Retina (tissue), 1 donor: ENCODE measurements around the gene PI4KB.

Experiments
- DNase-seq: peaks from one replicate; pipeline ENCODE4 v3.0.0-alpha.2; 2016

Gene PI4KB

DNA sequence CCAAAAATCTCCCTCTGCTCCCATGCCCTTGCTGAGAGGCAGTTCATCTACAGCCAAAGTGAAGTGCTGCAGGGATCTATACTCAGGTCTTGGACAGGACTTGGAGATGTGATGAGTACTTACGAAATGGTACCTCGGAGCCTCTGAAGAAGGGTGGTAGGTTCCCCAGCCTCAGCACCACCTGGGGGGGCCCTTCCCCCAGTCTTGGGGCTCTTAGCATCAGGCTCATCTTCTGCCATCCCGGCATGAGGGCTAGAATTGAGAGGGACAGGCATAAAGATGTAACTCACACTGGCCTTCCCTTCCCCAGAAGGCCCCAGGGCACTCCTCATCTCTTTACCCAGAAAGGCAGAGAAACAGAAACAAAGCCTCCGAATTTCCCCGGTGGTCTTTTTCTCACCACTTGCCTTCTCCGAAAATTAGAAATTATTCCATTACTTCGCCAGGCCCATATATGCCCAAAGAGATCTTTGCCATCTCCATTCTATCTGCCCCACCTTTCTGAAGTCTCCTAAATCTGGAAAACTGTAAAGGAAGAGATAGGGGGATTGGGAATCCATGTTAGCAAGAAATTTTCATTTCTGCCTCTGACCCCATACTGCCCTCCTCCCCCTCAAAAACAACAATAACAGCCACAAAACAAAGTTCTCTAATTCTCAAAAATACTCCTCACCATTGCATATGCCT is 19.0 kb upstream of the PI4KB start:
- peak; percentile 58 for DNase-seq

GRCh38 chr1:151344291-151344690 is 17.1 kb upstream of the PI4KB start:
- DNase-seq = no peak

- DNase-seq = no peak
These were observed 16.4 kb upstream of the PI4KB start for GRCh38 chr1:151343587-151343986.

DNA sequence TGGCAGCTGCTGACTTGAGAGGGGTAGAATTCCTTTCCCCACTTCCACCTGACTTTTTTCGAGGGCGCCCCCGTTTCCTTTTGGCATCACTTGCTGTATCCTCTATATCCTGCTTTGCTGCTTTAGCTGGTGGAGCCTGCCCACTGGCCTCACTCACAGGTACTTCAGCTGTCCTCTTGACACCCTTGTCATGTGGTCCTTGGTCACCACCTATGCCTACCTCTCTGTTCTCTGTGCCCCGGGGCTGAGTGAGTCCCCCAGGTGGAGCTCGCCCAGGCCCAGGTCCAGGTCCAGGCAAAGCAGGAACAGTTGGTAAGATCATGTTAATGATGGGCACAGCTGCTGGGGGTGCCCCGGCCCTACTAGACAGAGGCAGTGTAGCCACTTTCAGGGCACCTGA is 15.4 kb upstream of the PI4KB start:
- no peak for DNase-seq

GRCh38 chr1:151342021-151342420 is 14.8 kb upstream of the PI4KB start:
- DNase-seq = no peak

DNA sequence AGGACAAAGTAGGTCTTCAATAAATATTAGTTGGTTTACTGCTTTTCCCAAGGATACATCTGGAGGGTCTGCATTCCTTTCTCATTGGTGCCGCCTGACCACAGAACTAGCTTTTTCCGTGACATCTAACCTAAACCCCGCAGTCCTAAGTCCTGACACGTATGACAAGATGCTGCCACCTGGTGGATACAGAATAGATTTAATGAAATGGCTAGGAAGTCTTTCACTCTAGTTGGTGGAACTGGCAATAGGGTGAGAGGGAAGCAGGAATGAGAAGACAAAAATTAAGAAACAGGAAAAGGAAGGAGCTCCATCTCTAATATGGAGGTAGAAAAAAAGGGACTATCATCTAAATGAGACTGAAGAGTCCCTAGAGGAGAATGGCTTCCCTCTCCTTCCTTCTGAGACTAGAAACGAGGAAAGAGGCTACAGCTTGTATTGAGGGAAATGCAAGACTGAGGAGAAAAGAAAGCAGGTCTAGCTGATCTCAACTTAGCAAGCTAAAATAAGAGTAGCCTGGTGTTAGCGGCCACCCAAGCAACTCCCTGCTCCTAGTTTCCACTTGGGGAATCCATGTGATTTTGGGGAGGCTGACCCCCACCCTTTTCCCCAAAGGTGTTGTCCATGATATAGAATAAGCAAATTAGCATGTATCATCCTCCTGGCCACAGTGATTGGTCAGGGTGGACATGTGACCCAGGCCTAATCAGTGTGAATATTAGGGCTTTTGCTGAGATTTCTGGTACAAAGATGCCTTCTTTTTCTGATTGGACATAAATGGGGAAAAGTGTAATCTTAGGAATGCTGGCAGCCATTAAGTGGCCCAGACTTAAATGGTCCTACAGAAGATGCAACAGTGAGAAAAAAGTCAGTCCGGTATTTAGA is 13.9 kb upstream of the PI4KB start:
- peak; percentile 63 for DNase-seq

- DNase-seq = no peak
These were observed 9.3 kb upstream of the PI4KB start for GRCh38 chr1:151336556-151336955.

DNA sequence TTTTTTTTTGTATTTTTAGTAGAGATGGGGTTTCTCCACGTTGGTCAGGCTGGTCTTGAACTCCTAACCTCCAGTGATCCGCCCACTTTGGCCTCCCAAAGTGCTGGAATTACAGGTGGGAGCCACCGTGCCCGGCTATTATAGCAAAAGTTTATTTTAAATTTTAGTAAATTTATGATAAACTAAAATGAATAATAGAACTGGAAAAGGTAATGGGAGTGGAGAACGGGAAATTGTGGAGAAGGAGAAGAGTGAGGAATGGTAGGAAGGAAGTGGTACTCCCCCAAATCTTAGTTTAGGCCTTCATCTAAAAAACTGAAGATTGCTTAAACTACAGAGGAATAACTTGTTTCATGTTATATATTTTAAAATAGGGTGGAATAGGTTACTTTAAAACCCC is 7.6 kb upstream of the PI4KB start:
- DNase-seq = no peak

DNA sequence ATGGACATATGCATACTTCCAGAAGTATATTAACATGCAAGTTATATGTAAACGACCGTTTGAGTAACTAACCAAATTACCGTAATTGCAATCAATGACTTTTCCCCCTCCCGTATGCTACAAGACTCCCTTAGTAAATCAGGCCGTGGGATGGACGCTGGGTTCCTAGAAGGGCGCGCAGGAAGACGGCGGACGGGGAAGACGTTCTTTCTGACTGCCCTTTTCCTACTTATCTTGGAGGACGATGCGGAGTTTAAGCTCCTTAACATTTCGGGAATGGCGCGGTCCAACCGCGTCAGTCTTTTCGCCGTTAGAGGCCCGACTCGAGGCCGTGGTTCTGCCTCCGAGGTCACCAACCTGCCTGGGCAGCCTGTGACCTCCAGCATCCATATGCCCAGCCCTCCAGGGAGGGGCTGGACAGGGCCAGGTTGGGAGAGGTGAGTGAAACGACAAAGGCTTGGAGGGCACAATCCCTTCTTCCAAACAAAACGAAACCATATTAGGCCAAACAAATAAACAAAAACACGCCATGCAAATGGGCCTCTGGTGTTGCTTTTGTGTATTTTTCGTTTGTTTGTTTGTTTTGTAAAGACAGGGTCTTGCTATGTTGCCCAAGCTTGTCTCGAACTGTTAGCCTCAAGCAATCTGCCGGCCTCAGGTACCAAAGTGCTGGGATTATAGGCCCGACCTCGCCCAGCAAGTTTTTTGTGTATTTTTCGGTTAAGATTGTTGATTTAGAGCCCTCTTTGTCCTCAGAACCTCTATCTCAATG is 873 bp upstream of the PI4KB start:
- DNase-seq = no peak

DNA sequence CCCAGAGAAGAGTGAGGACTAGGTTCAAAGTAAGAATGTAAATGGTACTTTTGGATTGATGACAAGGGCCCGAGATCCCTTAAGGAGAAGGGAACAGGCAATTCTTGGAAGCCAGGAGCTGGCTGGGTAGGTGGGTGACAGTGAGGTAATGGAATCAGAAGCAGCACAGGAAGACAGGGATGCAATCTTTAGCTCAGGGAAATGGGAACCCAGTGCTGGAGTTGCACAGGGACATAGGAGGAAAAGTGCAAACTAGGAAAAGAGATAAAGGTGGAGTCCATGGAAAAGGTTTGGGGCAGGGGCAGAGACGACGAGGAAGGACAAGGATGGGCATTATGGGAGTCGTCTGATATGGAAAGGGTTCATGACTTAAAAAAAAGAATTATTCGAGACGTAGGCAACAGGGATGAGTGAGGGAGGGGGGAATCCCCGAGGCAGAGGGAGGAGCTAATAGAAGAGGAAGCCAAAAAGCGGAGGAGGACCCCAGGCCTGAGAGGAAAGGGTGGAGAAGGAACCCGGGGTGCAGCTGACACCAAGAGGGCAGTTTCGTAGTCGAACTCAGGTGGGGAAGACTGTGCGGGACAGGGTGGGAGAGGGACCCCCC is 495 bp downstream of the PI4KB start:
- DNase-seq = no peak

DNA sequence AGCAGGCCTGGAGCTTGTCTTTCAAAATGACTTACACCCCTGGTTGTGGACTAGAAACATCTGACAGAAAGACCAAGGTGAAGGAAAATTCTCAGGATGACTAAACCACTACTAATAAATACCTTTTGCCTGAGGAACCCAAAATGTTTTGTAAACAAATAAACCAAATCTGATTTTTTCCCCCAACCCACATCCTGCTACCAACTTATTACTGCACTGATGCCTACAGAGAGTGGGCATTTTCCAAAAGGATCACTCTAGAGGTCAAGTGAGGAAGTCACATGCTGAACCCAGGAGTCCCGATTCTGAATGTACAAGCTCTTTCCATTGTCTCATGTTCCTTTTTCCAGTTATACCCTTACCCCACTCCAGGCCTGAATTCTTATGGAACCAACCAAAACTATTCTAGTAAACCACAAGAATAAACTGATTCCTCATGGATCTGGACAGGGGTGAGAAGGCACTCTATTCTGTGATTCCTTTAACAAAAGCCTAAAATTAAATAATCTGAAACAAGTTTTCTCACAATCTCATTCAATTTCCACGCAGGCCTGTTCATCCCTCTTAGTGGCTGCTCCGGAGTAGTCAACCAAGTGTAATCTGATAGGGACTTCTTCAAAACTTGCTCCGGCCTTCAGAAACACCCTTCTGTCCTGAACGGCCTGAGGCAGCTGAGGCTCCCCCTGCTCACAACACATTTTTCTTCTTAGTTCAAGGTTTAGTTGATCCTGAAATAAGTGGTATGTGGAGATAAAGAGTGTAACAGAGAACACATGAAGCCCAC is 1.4 kb downstream of the PI4KB start:
- no peak for DNase-seq

- no peak for DNase-seq
These were observed 2.0 kb downstream of the PI4KB start for GRCh38 chr1:151325231-151325630.

GRCh38 chr1:151324390-151324930 is 2.8 kb downstream of the PI4KB start:
- no peak for DNase-seq

DNA sequence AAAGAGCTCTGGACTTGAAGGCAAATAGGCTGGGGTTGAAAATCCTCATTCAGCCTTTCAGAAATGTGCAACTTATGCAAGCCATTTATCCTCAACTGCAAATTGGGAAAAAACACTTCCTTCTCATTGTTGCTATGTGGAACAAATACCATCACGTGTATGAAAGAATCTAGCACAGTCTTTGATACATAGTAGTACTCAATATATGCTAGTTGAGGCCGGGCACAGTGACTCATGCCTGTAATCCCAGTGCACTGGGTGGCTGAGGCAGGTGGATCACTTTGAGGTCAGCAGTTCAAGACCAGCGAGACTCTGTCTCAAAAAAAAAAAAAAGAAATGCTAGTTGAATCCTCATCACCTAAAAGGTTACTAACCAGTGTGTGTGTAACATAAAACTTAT is 8.2 kb downstream of the PI4KB start:
- no peak for DNase-seq

DNA sequence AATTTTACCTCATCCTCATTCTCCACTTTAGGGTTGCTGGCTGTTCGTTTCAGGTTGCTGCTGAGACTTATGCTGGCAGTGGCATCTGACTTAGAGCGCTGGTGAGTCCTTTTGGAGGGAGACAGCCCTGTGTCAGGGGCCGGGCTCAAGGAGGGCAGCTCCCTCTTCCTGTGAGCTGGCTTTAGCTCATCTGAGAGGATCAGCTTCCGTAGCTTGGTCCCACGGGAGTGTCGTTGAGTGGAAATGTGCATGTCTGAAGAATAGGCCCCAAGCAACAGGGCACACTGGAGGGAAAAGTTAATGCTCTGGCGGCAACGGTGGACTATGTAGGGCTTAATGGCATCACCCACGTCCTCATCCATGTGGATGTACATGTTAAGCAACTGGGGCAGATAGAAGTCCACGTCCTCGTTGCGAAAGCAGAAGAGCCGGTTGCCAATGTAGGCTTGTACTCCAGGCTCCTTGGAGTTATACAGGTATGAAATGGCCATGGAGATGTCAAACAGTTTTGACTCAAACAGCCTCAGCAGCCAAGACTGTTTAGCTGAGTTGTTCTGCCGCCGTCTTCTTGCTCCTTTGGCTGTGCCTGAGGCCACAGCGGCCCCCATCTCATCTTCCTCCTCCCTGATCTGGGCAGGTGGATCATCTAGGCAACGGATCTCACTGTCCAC is 11.5 kb downstream of the PI4KB start:
- no peak for DNase-seq

DNA sequence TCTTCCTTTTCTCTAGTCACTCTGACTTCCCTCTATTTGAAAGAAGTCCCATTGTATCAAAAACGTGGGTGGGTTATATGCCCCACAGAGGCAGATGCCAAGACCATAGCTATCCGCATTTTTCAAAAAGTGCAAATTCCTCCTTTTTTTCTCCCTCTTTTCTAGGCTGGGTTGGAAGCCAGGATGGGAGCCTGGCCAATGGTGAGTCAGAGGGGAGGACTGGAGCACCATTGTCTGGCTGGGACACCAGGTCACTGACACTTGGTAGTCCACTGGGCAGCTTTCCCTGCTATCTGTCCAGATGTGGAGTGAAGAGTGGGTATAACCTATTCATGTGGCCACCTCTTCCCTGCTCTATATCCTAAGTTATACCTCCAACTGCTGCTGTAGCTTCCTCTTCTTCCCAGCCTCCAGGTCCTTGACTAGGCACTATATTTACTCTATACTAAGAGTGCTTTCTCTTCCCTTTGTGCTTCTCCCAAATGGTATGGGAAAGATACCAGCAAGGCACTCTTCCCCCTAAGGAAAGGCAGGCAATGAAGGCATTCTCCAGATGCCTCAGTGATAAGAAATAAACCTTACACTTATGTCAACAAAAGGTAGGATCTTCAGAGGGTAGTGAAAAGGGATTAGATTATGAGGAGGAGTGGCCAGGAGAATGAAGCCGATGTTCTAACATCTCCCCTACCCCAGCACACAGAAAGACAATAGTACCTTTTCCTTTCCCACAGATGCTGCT is 12.9 kb downstream of the PI4KB start:
- DNase-seq = no peak

DNA sequence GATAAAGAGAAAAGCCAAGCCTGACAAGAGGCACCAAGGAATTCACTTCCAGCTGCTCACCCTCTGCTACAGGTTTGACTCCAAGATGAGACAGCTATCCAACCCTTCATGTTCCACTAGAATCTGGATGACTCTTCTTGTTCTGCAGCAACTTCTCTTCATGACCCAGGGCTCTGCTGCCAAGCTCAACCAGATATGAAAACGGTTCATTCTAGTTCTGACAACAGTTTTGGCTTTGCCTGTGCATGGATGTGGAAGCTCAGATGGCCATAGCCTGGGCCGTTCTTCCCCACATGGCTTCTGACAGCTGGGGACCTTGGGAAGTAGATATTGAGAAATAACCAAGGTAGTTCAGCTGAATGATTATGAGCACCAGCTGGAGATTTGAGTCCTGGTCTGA is 13.7 kb downstream of the PI4KB start:
- no peak for DNase-seq

DNA sequence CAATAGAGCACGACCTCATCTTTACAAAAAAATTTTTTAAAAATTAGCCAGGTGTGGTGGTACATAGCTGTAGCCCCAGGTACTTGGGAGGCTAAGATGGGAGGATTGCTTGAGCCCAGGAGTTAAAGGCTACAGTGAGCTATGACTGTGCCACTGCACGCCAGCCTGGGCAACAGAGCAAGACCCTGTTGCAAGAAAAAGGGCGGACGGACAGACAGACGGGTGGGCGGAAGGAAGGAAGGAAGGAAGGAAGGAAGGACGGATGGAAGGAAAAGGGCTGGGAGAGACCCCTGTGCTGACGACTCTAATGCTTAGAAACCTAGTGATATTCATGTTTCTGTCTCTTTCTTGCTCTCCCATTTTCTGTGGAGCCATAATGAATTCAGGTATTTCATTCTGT is 14.4 kb downstream of the PI4KB start:
- no peak for DNase-seq

- DNase-seq = no peak
These were observed 14.8 kb downstream of the PI4KB start for GRCh38 chr1:151312411-151312810.

DNA sequence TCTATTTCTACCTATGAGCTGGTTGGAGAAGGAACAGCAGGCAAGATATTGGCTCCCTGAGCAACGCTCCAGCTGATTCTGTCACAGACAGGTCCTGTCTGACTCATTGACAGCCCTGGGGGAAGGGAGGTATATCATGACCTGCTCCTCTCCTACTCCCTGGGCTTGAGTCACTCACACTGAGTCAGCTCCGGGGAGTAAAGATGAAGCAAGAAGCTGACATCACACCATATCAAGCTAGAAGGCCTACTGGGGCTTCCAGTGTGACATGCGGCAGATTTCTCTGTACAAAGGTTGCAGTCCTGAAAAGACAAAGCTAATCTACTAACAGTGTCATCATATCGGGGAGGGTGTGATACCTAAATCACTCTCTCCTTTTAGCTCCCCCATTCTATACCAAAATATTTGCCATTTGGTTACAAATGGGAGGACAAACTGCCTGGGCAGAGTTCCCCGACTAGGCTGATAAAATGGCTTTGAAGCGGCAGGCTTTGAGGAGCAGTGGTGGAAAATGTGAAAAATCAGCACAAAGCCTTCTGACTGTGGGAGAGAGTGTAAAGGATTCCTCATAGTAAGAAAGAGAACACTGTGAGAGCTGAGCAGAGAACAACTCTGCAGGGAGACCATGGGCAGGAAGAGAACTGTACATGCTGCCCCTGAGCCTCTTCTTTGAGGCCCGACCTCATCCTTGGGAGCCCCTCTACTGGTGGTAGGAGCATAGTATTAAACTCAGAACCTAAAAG is 15.5 kb downstream of the PI4KB start:
- no peak for DNase-seq
